Ishikawa (cell line): ENCODE measurements around the gene ANXA10.

Experiments used
- CREB1 ChIP-seq: IDR thresholded peaks from 2 replicates; pipeline ENCODE4 v1.6.1; 2012; ENCODE audit warnings: low read depth
- EGR1 ChIP-seq: IDR thresholded peaks from 2 replicates; pipeline ENCODE4 v1.6.1; 2012
- EP300 ChIP-seq: IDR thresholded peaks from 2 replicates; pipeline ENCODE4 v1.6.1; 2012; ENCODE audit warnings: borderline replicate concordance
- FOXM1 ChIP-seq: IDR thresholded peaks from 2 replicates; pipeline ENCODE4 v1.6.1; 2012; ENCODE audit warnings: low read depth, borderline replicate concordance
- MAX ChIP-seq: IDR thresholded peaks from 2 replicates; pipeline ENCODE4 v1.6.1; 2012
- NFIC ChIP-seq: IDR thresholded peaks from 2 replicates; pipeline ENCODE4 v1.6.1; 2012
- RAD21 ChIP-seq: IDR thresholded peaks from 2 replicates; pipeline ENCODE4 v1.6.1; 2012; ENCODE audit warnings: low read depth
- REST ChIP-seq: IDR thresholded peaks from 2 replicates; pipeline ENCODE4 v1.6.1; 2012; ENCODE audit warnings: low read depth, mild to moderate bottlenecking
- TAF1 ChIP-seq: IDR thresholded peaks from 2 replicates; pipeline ENCODE4 v1.6.1; 2012; ENCODE audit warnings: low read depth, mild to moderate bottlenecking
- TEAD4 ChIP-seq: IDR thresholded peaks from 2 replicates; pipeline ENCODE4 v1.6.1; 2012
- YY1 ChIP-seq: IDR thresholded peaks from 2 replicates; pipeline ENCODE4 v1.6.1; 2012; ENCODE audit warnings: low read depth

GRCh38 chr4:168221301-168221700, 129.0 kb downstream of the ANXA10 start:
- TF ChIP-seq YY1 (no peak), REST (no peak), TAF1 (no peak), RAD21 (no peak), MAX (no peak), FOXM1 (no peak), CREB1 (no peak), EP300 (no peak), TEAD4 (no peak), EGR1 (no peak), NFIC (peak; percentile 50)
